ENCODE measurements around the gene SLC27A4. TPM values are rescaled to one million over a fixed set of nuclear protein-coding genes. Genes with fewer than 3 reads are reported as not detected.

Gene SLC27A4
- total RNA-seq, 6 experiments from 2014 or later = 21.1 to 31.1 (median 23.2) TPM

DNA sequence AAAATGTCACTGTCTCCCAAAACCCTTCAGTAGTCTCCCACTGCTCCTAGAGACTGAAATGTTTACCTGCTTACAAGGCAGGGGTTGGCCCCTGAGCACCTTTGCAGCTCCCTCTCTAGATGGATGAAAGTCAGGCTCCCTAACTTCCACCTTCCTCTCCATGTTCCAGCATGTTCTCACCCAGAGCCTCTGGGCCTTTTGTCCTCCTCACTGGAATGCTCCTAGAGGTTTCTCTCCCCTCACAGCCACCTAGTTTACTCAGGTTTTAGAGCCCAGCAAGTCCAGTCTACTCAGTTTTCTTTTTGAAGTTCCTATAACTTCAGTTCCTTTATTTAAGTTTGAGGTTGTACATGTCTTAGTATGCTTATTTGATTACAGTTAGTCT is 30.0 kb downstream of the SLC27A4 start:
- H3K27ac Mint-ChIP-seq = peak overlapping the region; percentile 97
- H3K36me3 Mint-ChIP-seq (ENCODE audit: low read depth) = peaks cover 12% of the 10 kb centered on the region
- no peaks in the 10 kb centered on the region for H3K27me3 Mint-ChIP-seq (ENCODE audit: insufficient read depth)
- H3K4me3 Mint-ChIP-seq = peak overlapping the region; percentile 93
- peaks cover 32% of the 10 kb centered on the region for H3K4me1 Mint-ChIP-seq (ENCODE audit: low read depth)
- H3K9me3 Mint-ChIP-seq = no peaks in the 10 kb centered on the region
- no peak for DNase-seq
- no peak for TF ChIP-seq CTCF (IDR thresholded peaks at IDR 0.05)

DNA sequence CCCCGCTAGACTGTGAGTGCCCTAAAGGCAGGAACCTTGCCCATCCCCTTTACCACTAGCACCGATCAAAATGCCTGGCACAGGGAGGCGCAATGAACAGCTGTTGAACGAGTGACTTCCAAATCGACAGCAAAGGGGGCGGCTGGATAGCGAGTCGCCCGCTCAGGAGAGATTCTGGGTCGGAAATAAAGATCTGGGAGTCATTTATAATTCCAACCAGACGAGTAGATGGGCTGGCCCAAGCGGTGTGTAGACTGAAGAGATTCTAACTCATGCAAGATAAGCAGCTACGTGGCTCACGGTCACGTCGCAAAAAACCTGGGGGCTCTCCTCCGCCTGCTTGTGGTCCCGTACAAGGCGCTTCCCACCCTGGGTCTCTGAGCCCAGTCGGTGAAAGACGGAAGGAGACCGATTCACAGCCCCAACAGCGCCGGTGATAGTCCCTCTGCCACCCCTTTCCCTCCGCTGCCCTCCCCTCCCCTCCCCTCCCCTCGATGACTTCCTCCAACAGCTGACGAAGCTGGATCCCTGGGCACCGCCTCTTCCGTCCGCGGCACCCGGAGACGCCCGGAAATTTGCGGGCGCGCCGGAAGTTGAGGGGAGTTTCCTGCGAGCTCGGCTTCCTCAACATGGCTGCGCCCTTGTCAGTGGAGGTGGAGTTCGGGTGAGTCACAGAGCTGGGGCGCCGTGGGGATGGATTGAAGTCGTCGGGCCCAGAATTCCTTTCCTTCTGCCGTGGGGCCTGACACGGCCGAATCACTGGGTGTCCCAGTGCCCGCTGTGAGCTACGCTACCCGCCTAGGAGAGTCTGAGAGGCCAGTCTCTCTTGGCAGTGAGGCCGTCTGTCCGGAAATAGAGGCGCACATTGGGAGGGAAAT is 30.7 kb downstream of the SLC27A4 start, which contains the start of gene URM1:
URM1 (plus strand) TSS at position 623 of the 878 bp plus-strand sequence; CDS start at position 630, 7 bp downstream.
- Mint-ChIP-seq H3K36me3 (ENCODE audit: low read depth) (peaks cover 12% of the 10 kb centered on the region), H3K27ac (peak within 1 kb of the TSS; percentile 97), H3K9me3 (no peaks in the 10 kb centered on the region), H3K27me3 (ENCODE audit: insufficient read depth) (no peaks in the 10 kb centered on the region), H3K4me3 (peak within 1 kb of the TSS; percentile 93), H3K4me1 (ENCODE audit: low read depth) (peaks cover 36% of the 10 kb centered on the region)
- TF ChIP-seq CTCF (IDR thresholded peaks at IDR 0.05) = peak; percentile 29; the same call in 1 of the 2 replicates
- peak; percentile 97 for DNase-seq

- DNase-seq = no peak
- peak overlapping the region; percentile 93 for H3K4me3 Mint-ChIP-seq
- H3K36me3 Mint-ChIP-seq (ENCODE audit: low read depth) = peaks cover 12% of the 10 kb centered on the region
- TF ChIP-seq CTCF (IDR thresholded peaks at IDR 0.05) = peak; percentile 33
- no peaks in the 10 kb centered on the region for H3K9me3 Mint-ChIP-seq
- peaks cover 39% of the 10 kb centered on the region for H3K4me1 Mint-ChIP-seq (ENCODE audit: low read depth)
- H3K27me3 Mint-ChIP-seq (ENCODE audit: insufficient read depth) = no peaks in the 10 kb centered on the region
- H3K27ac Mint-ChIP-seq = peak overlapping the region; percentile 97
Observed at GRCh38 chr9:128371630-128372117, 31.3 kb downstream of the SLC27A4 start.

- Mint-ChIP-seq H3K27me3 (ENCODE audit: insufficient read depth) (no peaks in the 10 kb centered on the region), H3K4me1 (ENCODE audit: low read depth) (peaks cover 44% of the 10 kb centered on the region), H3K27ac (peak overlapping the region; percentile 97), H3K9me3 (no peaks in the 10 kb centered on the region), H3K4me3 (peak overlapping the region; percentile 93), H3K36me3 (ENCODE audit: low read depth) (peaks cover 12% of the 10 kb centered on the region)
- DNase-seq = peak; percentile 46
- TF ChIP-seq CTCF (IDR thresholded peaks at IDR 0.05) = no peak
Observed at GRCh38 chr9:128372188-128372641, 31.9 kb downstream of the SLC27A4 start.

DNA sequence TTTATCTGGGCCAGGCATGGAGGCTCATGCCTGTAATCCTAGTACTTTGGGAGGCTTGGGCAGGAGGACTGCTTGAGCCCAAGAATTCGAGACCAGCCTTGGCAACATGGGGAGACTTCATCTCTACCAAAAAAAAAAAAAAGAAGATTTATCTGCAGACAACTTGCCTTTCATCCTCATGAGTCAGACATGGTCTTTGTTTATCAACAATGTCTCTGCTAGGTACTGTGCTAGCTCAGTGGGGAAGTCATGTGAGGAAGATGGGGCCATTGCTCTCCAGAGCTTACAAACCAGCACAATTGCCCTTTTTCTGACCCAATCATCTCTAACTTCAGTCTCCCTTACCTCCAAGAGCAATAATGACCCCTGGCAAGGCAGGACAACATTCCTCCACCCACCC is 32.5 kb downstream of the SLC27A4 start:
- no peaks in the 10 kb centered on the region for H3K9me3 Mint-ChIP-seq
- peak; percentile 41 for DNase-seq
- peak overlapping the region; percentile 93 for H3K4me3 Mint-ChIP-seq
- peaks cover 12% of the 10 kb centered on the region for H3K36me3 Mint-ChIP-seq (ENCODE audit: low read depth)
- peak overlapping the region; percentile 97 for H3K27ac Mint-ChIP-seq
- TF ChIP-seq CTCF (IDR thresholded peaks at IDR 0.05) = no peak
- H3K4me1 Mint-ChIP-seq (ENCODE audit: low read depth) = peaks cover 44% of the 10 kb centered on the region
- no peaks in the 10 kb centered on the region for H3K27me3 Mint-ChIP-seq (ENCODE audit: insufficient read depth)
